Naive thymus-derived CD4-positive, alpha-beta T cell (primary cell): ENCODE results near the gene AQP5. TPM values are rescaled to one million over a fixed set of nuclear protein-coding genes. Genes with fewer than 3 reads are reported as not detected.

Experiments
- ATAC-seq: fragments of 150-1000 bp; cut with Tn5 transposase; 2 replicates; pipeline ENCODE4 v1.10.0; 2021; ENCODE audit warnings: mild to moderate bottlenecking, moderate library complexity
- CTCF ChIA-PET: fragments of 350-600 bp; sonication (Branson Sonifier 250); formaldehyde crosslinking; loops from one replicate; lab custom pipeline; 2021; ENCODE audit warnings: antibody characterized with exemption; lab: Charles Lee
- POLR2A ChIA-PET: fragments of 350-600 bp; sonication (Branson Sonifier 250); formaldehyde crosslinking; loops from one replicate; lab custom pipeline; 2021; ENCODE audit warnings: antibody characterized with exemption, inconsistent platforms; lab: Charles Lee
- DNase-seq, 9 donors: peaks; one replicate each; pipeline versions ENCODE4 v3.0.0 to v3.0.0-alpha.2; 2020 to 2022; ENCODE audit warnings: mixed read lengths in 1 of 9
- H3K27ac ChIP-seq: one replicate; pipeline ENCODE4 v1.7.0; 2013; ENCODE audit warnings: mild to moderate bottlenecking, low read depth, low read length, moderate library complexity
- H3K27me3 ChIP-seq, 2 donors: one replicate each; pipeline ENCODE4 v1.7.0; 2013; ENCODE audit warnings: low read length in 2 of 2, mild to moderate bottlenecking in 2 of 2, moderate library complexity in 2 of 2; ENCODE audit not compliant: control insufficient read depth in 2 of 2, insufficient read depth in 2 of 2
- H3K36me3 ChIP-seq, 3 experiments: 1 replicate in 2 of 3; 2 replicates in 1 of 3; pipeline ENCODE4 v1.7.0; 2013; ENCODE audit warnings: low read length in 3 of 3, mild to moderate bottlenecking in 3 of 3, moderate library complexity in 1 of 3; ENCODE audit not compliant: insufficient read depth in 3 of 3, control insufficient read depth in 2 of 3
- H3K4me1 ChIP-seq, 2 donors: one replicate each; pipeline ENCODE4 v1.7.0; 2013; ENCODE audit warnings: low read length in 2 of 2, mild to moderate bottlenecking in 2 of 2, moderate library complexity in 1 of 2; ENCODE audit not compliant: control insufficient read depth in 2 of 2, insufficient read depth in 2 of 2
- H3K4me3 ChIP-seq: 2 replicates; pipeline ENCODE4 v1.7.0; 2013; ENCODE audit warnings: mild to moderate bottlenecking, low read length
- H3K9me3 ChIP-seq, 3 experiments: 1 replicate in 2 of 3; 2 replicates in 1 of 3; pipeline ENCODE4 v1.7.0; 2013; ENCODE audit warnings: low read length in 3 of 3; ENCODE audit not compliant: control insufficient read depth in 2 of 3
- H3K27ac Mint-ChIP-seq, 9 donors: one replicate each; pipeline ENCODE4 v1.8.0; 2020 to 2022; ENCODE audit warnings: mixed read lengths in 9 of 9, mild to moderate bottlenecking in 8 of 9, moderate library complexity in 5 of 9, inconsistent platforms in 2 of 9
- H3K27me3 Mint-ChIP-seq, 5 donors: one replicate each; pipeline ENCODE4 v1.8.0; 2021 to 2022; ENCODE audit warnings: mixed read lengths in 5 of 5, mild to moderate bottlenecking in 1 of 5
- H3K36me3 Mint-ChIP-seq, 5 donors: one replicate each; pipeline ENCODE4 v1.8.0; 2020 to 2022; ENCODE audit warnings: mixed read lengths in 5 of 5, mild to moderate bottlenecking in 3 of 5, inconsistent platforms in 1 of 5
- H3K4me1 Mint-ChIP-seq, 7 donors: one replicate each; pipeline ENCODE4 v1.8.0; 2020 to 2022; ENCODE audit warnings: mixed read lengths in 7 of 7, mild to moderate bottlenecking in 3 of 7, inconsistent platforms in 1 of 7
- H3K4me3 Mint-ChIP-seq, 10 donors: one replicate each; pipeline ENCODE4 v1.8.0; 2020 to 2022; ENCODE audit warnings: mild to moderate bottlenecking in 10 of 10, mixed read lengths in 10 of 10, moderate library complexity in 6 of 10, inconsistent platforms in 2 of 10
- H3K9me3 Mint-ChIP-seq, 11 donors: one replicate each; pipeline ENCODE4 v1.8.0; 2020 to 2022; ENCODE audit warnings: mixed read lengths in 11 of 11, mild to moderate bottlenecking in 4 of 11, inconsistent platforms in 1 of 11, moderate library complexity in 1 of 11
- intact Hi-C, 2 donors: fragments of 100-400 bp; cut with micrococcal nuclease; formaldehyde crosslinking; loops; one replicate each; pipeline ENCODE4 v1.15.1; 2023
- polyA plus RNA-seq, 2 donors: library from polyadenylated mRNA; unstranded; fragments of 300-500 nt; fragmentation: Illumina TruSeq; gene quantifications; one replicate each; pipeline ENCODE4 v1.2.3, GENCODE V29; 2021
- total RNA-seq, 6 experiments: library from RNA in 5 of 6; stranded (reverse) in 5 of 6; gene quantifications; 1 replicate in 5 of 6; 2 replicates in 1 of 6; pipeline ENCODE4 v1.2.3 and lab custom pipeline; 2021 to 2026

The AQP5 gene
- total and polyA plus RNA-seq, 7 experiments from 2014 or later = not detected

GRCh38 chr12:49923880-49924556, 37.7 kb upstream of the AQP5 start:
- H3K4me1 Mint-ChIP-seq = no peaks in the 10 kb centered on the region
- ATAC-seq (no peak), DNase-seq (no peak)
- ChIA-PET POLR2A (no interaction called here), CTCF (interaction anchor here (0.5 kb wide), 1 partner anchor 22 kb away, joined by 3 read pairs; no protein-coding TSS in a partner anchor)
- intact Hi-C loops = no loop called here
- peaks cover 0 to 1% (median 0%) of the 10 kb centered on the region in 11 donors for H3K9me3 Mint-ChIP-seq
- H3K4me3 Mint-ChIP-seq = no peak overlapping the region
- peaks cover 0 to 10% (median 0%) of the 10 kb centered on the region in 5 donors for H3K27me3 Mint-ChIP-seq
- no peak overlapping the region for H3K27ac ChIP-seq
- H3K4me1 ChIP-seq = no peaks in the 10 kb centered on the region
- no peaks in the 10 kb centered on the region for H3K9me3 ChIP-seq
- H3K4me3 ChIP-seq = no peak overlapping the region
- H3K27me3 ChIP-seq = no peaks in the 10 kb centered on the region
- H3K36me3 ChIP-seq = no peaks in the 10 kb centered on the region
- no peaks in the 10 kb centered on the region for H3K36me3 Mint-ChIP-seq
- no peak overlapping the region for H3K27ac Mint-ChIP-seq

DNA sequence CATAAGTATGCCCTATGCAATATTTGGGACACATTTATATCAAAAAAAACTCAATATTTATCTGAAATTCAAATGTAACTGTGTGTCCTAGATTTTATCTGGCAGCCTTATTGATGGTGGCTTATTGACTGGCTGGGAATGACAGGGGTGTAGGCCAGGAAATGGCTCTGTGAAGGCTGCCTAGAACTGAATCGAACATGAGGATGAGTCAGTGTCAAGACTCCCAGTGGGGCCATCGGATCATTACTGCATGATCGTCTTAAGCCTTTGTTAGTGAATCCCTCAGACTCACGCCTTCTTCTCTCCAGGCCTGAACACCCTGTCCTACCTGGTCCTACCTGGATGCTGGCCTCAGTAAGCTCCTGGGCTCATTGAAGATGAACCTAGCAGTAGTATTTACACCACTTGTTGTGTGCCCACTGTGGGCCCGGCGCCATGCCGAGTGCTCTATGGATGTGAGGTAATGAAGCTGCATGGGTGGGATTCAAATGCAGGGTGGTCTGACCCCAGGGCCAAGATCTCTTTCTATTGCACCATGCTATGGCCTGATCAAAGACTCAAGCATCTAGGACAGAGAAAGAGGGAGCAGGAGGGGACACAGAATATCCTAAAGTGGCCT, 36.9 kb upstream of the AQP5 start:
- no peak overlapping the region for H3K4me3 Mint-ChIP-seq
- DNase-seq = no peak
- H3K27me3 Mint-ChIP-seq = peaks cover 0 to 9% (median 0%) of the 10 kb centered on the region in 5 donors
- no peaks in the 10 kb centered on the region for H3K36me3 Mint-ChIP-seq
- H3K4me1 Mint-ChIP-seq = no peaks in the 10 kb centered on the region
- Histone ChIP-seq H3K4me1 (no peaks in the 10 kb centered on the region), H3K27me3 (no peaks in the 10 kb centered on the region), H3K4me3 (no peak overlapping the region), H3K27ac (no peak overlapping the region), H3K36me3 (no peaks in the 10 kb centered on the region), H3K9me3 (no peaks in the 10 kb centered on the region)
- intact Hi-C loops = no loop called here
- POLR2A ChIA-PET = no interaction called here
- ATAC-seq = no peak
- H3K27ac Mint-ChIP-seq = peak overlapping the region in 1 of 9 donors; percentile 22
- H3K9me3 Mint-ChIP-seq = peaks cover 0 to 1% (median 0%) of the 10 kb centered on the region in 11 donors
- CTCF ChIA-PET = interaction anchor here (0.5 kb wide), 1 partner anchor 21 kb away, joined by 3 read pairs; no protein-coding TSS in a partner anchor

DNA sequence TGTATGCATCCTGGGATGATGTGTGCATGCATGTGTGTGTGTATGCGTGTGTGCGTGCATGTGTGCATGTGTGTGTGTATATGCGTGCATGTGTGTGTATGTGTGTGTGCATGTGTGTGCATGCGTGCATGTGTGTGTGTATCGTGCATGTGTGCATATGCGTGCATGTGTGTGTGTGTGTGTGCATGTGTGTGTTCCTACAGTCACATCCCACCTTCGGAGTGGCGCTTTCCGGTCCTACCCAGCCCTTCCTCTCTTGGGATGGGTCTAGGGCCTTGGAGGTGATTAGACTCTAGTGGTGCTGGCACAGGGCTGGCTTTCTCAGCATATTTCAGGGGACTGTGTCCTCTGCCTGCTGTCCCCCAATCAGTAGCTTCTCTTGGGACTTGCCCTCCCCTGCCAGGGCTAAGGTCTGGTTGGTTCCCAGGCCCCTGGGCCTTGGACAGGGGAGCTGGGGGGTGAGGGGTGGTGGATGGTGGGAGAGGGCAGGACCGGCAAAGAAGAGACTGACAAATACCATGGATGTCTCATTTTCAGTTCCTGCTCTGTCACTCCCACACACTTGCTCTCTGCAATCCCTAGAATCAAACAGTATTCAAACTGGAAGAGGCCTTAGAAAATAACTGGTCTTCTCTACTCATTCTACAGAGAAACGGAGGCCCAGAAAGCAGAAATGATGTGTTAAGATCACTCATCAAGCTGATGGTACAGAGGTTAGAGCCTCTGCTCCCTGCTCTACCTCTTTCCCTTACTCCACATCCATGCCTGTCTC, 36.1 kb upstream of the AQP5 start:
- ATAC-seq = no peak
- H3K27me3 ChIP-seq = no peaks in the 10 kb centered on the region
- no peak for DNase-seq
- no peak overlapping the region for H3K4me3 Mint-ChIP-seq
- POLR2A ChIA-PET = no interaction called here
- no peaks in the 10 kb centered on the region for H3K9me3 ChIP-seq
- H3K9me3 Mint-ChIP-seq = peaks cover 0 to 1% (median 0%) of the 10 kb centered on the region in 11 donors
- H3K27ac Mint-ChIP-seq = no peak overlapping the region
- H3K36me3 ChIP-seq = no peaks in the 10 kb centered on the region
- H3K4me1 ChIP-seq = no peaks in the 10 kb centered on the region
- H3K4me3 ChIP-seq = no peak overlapping the region
- no peaks in the 10 kb centered on the region for H3K4me1 Mint-ChIP-seq
- intact Hi-C loops = no loop called here
- H3K27ac ChIP-seq = no peak overlapping the region
- H3K36me3 Mint-ChIP-seq = no peaks in the 10 kb centered on the region
- H3K27me3 Mint-ChIP-seq = peaks cover 0 to 8% (median 0%) of the 10 kb centered on the region in 5 donors
- CTCF ChIA-PET = no interaction called here

DNA sequence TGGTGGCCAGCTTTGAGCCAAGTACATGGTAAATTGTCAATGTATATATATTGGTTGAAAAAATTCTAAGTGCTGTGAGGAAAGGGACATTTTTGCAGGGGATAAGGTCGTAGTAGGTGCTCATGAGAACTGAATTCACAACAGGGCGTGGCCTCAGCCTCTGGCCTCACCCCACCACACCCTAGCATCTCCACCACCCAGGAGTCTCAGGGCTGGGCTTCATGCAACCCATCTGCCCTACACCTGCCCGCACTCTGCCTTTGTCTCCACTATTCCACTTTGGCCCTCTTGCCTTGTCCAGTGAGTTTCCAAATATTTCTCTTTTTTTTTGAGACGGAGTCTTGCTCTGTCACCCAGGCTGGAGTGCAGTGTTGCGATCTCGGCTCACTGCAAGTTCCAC, 33.2 kb upstream of the AQP5 start:
- Histone ChIP-seq H3K4me1 (no peaks in the 10 kb centered on the region), H3K27me3 (no peaks in the 10 kb centered on the region), H3K9me3 (no peaks in the 10 kb centered on the region), H3K4me3 (no peak overlapping the region), H3K27ac (no peak overlapping the region), H3K36me3 (no peaks in the 10 kb centered on the region)
- H3K27me3 Mint-ChIP-seq = peaks cover 0 to 4% (median 0%) of the 10 kb centered on the region in 5 donors
- no peak for ATAC-seq
- H3K27ac Mint-ChIP-seq = no peak overlapping the region
- no peaks in the 10 kb centered on the region for H3K36me3 Mint-ChIP-seq
- intact Hi-C loops = no loop called here
- ChIA-PET POLR2A (no interaction called here), CTCF (no interaction called here)
- H3K4me3 Mint-ChIP-seq = no peak overlapping the region
- DNase-seq = no peak
- no peaks in the 10 kb centered on the region for H3K4me1 Mint-ChIP-seq
- no peaks in the 10 kb centered on the region for H3K9me3 Mint-ChIP-seq

GRCh38 chr12:49929581-49929980, 32.1 kb upstream of the AQP5 start:
- ChIA-PET CTCF (interaction anchor here (0.7 to 1.9 kb wide), 2 partner anchors 16 to 58 kb away, joined by 3 to 6 read pairs; no protein-coding TSS in a partner anchor), POLR2A (no interaction called here)
- H3K27me3 ChIP-seq = no peaks in the 10 kb centered on the region
- H3K36me3 ChIP-seq = no peaks in the 10 kb centered on the region
- H3K4me3 Mint-ChIP-seq = no peak overlapping the region
- no peaks in the 10 kb centered on the region for H3K9me3 Mint-ChIP-seq
- no peaks in the 10 kb centered on the region for H3K4me1 Mint-ChIP-seq
- H3K4me1 ChIP-seq = no peaks in the 10 kb centered on the region
- no peak overlapping the region for H3K27ac Mint-ChIP-seq
- H3K27me3 Mint-ChIP-seq = peaks cover 0 to 6% (median 3%) of the 10 kb centered on the region in 5 donors
- H3K9me3 ChIP-seq = no peaks in the 10 kb centered on the region
- H3K4me3 ChIP-seq = no peak overlapping the region
- DNase-seq = no peak
- no peak for ATAC-seq
- no peaks in the 10 kb centered on the region for H3K36me3 Mint-ChIP-seq
- intact Hi-C loops = no loop called here
- no peak overlapping the region for H3K27ac ChIP-seq

GRCh38 chr12:49930515-49931288, 31.0 kb upstream of the AQP5 start:
- Mint-ChIP-seq H3K4me3 (no peak overlapping the region), H3K9me3 (no peaks in the 10 kb centered on the region), H3K27me3 (peaks cover 0 to 13% (median 5%) of the 10 kb centered on the region in 5 donors), H3K27ac (no peak overlapping the region), H3K4me1 (no peaks in the 10 kb centered on the region), H3K36me3 (no peaks in the 10 kb centered on the region)
- Histone ChIP-seq H3K36me3 (no peaks in the 10 kb centered on the region), H3K4me1 (no peaks in the 10 kb centered on the region), H3K9me3 (no peaks in the 10 kb centered on the region), H3K4me3 (no peak overlapping the region), H3K27ac (no peak overlapping the region), H3K27me3 (no peaks in the 10 kb centered on the region)
- ChIA-PET POLR2A (no interaction called here), CTCF (interaction anchor here (1.9 kb wide), 1 partner anchor 15 kb away, joined by 6 read pairs; no protein-coding TSS in a partner anchor)
- intact Hi-C loops = no loop called here
- DNase-seq (no peak), ATAC-seq (no peak)
